GM23338 (cell line): ENCODE data around the gene CARMIL1.

ENCODE experiments used
- CTCF ChIP-seq, 2 experiments: fragments of 200-600 bp in 1 of 2; sonication (generic) in 1 of 2; conservative IDR thresholded peaks; 2 replicates each; pipeline versions ENCODE4 v1.5.1 to v1.6.1; 2016 to 2017; ENCODE audit warnings: antibody characterized with exemption in 2 of 2, low read depth in 2 of 2, mild to moderate bottlenecking in 2 of 2, moderate library complexity in 1 of 2
- NANOG ChIP-seq: IDR thresholded peaks from 2 replicates; pipeline ENCODE4 v1.6.1; 2016; ENCODE audit warnings: antibody characterized with exemption, borderline replicate concordance
- REST ChIP-seq: IDR thresholded peaks from one replicate; pipeline ENCODE4 v1.6.1; 2018; ENCODE audit warnings: antibody characterized with exemption; ENCODE audit not compliant: unreplicated experiment

GRCh38 chr6:25279748-25280343 lies 672 bp downstream of the CARMIL1 start:
- TF ChIP-seq CTCF (conservative IDR thresholded peaks at IDR 0.05; ENCODE audit: low read depth in 2 of 2): no peak
- TF ChIP-seq NANOG: no peak
- no peak for TF ChIP-seq REST
